ENCODE results near the gene PRKAB1.

The PRKAB1 gene

GRCh38 chr12:119679081-119679480 lies 11.1 kb downstream of the PRKAB1 start:
- Histone ChIP-seq H3K9me3 (no peaks in the 10 kb centered on the region), H3K36me3 (peaks cover 56 to 79% (median 72%) of the 10 kb centered on the region in 3 donors), H3K4me1 (no peaks in the 10 kb centered on the region), H3K27ac (no peak overlapping the region), H3K27me3 (no peaks in the 10 kb centered on the region), H3K4me3 (no peak overlapping the region)
- TF ChIP-seq CTCF (IDR thresholded peaks at IDR 0.05), result no peak
- intact Hi-C loops (cut with DNase I; ENCODE audit: low total_unique reads), result no loop called here
- DNase-seq, result no peak

GRCh38 chr12:119679490-119679889 lies 11.6 kb downstream of the PRKAB1 start:
- Histone ChIP-seq H3K27ac (no peak overlapping the region), H3K4me3 (no peak overlapping the region), H3K4me1 (no peaks in the 10 kb centered on the region), H3K27me3 (no peaks in the 10 kb centered on the region), H3K9me3 (no peaks in the 10 kb centered on the region), H3K36me3 (peaks cover 53 to 75% (median 69%) of the 10 kb centered on the region in 3 donors)
- intact Hi-C loops (cut with DNase I; ENCODE audit: low total_unique reads), result no loop called here
- DNase-seq, result no peak
- no peak for TF ChIP-seq CTCF (IDR thresholded peaks at IDR 0.05)

- DNase-seq, result no peak
- Histone ChIP-seq H3K36me3 (peaks cover 42 to 59% (median 53%) of the 10 kb centered on the region in 3 donors), H3K27ac (no peak overlapping the region), H3K4me3 (no peak overlapping the region), H3K4me1 (no peaks in the 10 kb centered on the region), H3K27me3 (no peaks in the 10 kb centered on the region), H3K9me3 (no peaks in the 10 kb centered on the region)
- TF ChIP-seq CTCF (IDR thresholded peaks at IDR 0.05), result no peak
- intact Hi-C loops (cut with DNase I; ENCODE audit: low total_unique reads), result no loop called here
Measured at GRCh38 chr12:119681111-119681510, 13.2 kb downstream of the PRKAB1 start.

- TF ChIP-seq CTCF (IDR thresholded peaks at IDR 0.05), result no peak
- Histone ChIP-seq H3K27me3 (no peaks in the 10 kb centered on the region), H3K36me3 (peaks cover 34 to 50% (median 45%) of the 10 kb centered on the region in 3 donors), H3K9me3 (no peaks in the 10 kb centered on the region), H3K27ac (no peak overlapping the region), H3K4me3 (no peak overlapping the region), H3K4me1 (no peaks in the 10 kb centered on the region)
- intact Hi-C loops (cut with DNase I; ENCODE audit: low total_unique reads), result no loop called here
- no peak for DNase-seq
Measured at GRCh38 chr12:119681728-119682638, 14.1 kb downstream of the PRKAB1 start.

- Histone ChIP-seq H3K27ac (no peak overlapping the region), H3K36me3 (peaks cover 29 to 42% (median 37%) of the 10 kb centered on the region in 3 donors), H3K27me3 (no peaks in the 10 kb centered on the region), H3K9me3 (no peaks in the 10 kb centered on the region), H3K4me3 (no peak overlapping the region), H3K4me1 (no peaks in the 10 kb centered on the region)
- intact Hi-C loops (cut with DNase I; ENCODE audit: low total_unique reads), result no loop called here
- no peak for DNase-seq
- no peak for TF ChIP-seq CTCF (IDR thresholded peaks at IDR 0.05)
Measured at GRCh38 chr12:119682639-119683252, 14.8 kb downstream of the PRKAB1 start.
